Endothelial cell of umbilical vein (primary cell): Measurements from ENCODE around the gene GPR37L1. TPM values are rescaled to one million over a fixed set of nuclear protein-coding genes. Genes with fewer than 3 reads are reported as not detected.

ENCODE experiments used
- BruUV-seq: library from RNA; stranded (reverse); fragments of 400-500 nt; replicated peaks from 2 replicates; lab custom pipeline; 2021; lab: Mats Ljungman, UMichigan
- CTCF ChIA-PET: fragments of 300-600, 350-600 bp; sonication (Branson Sonifier 250); formaldehyde crosslinking; loops from one replicate; lab custom pipeline; 2021; ENCODE audit warnings: antibody characterized with exemption, inconsistent platforms; lab: Charles Lee
- POLR2A ChIA-PET: fragments of 300-600, 350-600 bp; sonication (Branson Sonifier 250); formaldehyde crosslinking; loops from one replicate; lab custom pipeline; 2021; ENCODE audit warnings: antibody characterized with exemption, inconsistent platforms; lab: Charles Lee
- DNase-seq: peaks from one replicate; pipeline ENCODE4 v3.0.0-alpha.2; 2011; ENCODE audit warnings: low read depth, low spot score
- FAIRE-seq: peaks from 2 replicates; lab custom pipeline; 2011; peaks lifted over from hg19 to GRCh38; lab: Jason Lieb, UNC
- H2AFZ ChIP-seq: 2 replicates; pipeline ENCODE4 v1.6.0; 2012; ENCODE audit warnings: low read depth, low read length, control low read depth, inconsistent platforms
- H3K27ac ChIP-seq: 2 replicates; pipeline ENCODE4 v1.5.1; 2011; ENCODE audit warnings: low read depth, mild to moderate bottlenecking, control low read depth, low read length, moderate library complexity; ENCODE audit not compliant: insufficient read depth
- H3K27me3 ChIP-seq, 2 experiments: 2 replicates each; pipeline versions ENCODE4 v1.6.0 to v1.6.1; 2011; ENCODE audit warnings: low read length in 2 of 2, mixed read lengths in 1 of 2; ENCODE audit not compliant: control insufficient read depth in 2 of 2, insufficient read depth in 2 of 2
- H3K36me3 ChIP-seq, 2 experiments: 2 replicates in 1 of 2; 3 replicates in 1 of 2; pipeline ENCODE4 v1.5.1; 2011; ENCODE audit warnings: low read length in 2 of 2, mild to moderate bottlenecking in 1 of 2, moderate library complexity in 1 of 2; ENCODE audit not compliant: control insufficient read depth in 2 of 2, insufficient read depth in 2 of 2; ENCODE audit errors: extremely low read depth in 1 of 2
- H3K4me1 ChIP-seq: 3 replicates; pipeline ENCODE4 v1.5.1; 2011; ENCODE audit warnings: mild to moderate bottlenecking, low read length; ENCODE audit not compliant: control insufficient read depth, insufficient read depth; ENCODE audit errors: extremely low read depth
- H3K4me2 ChIP-seq: 2 replicates; pipeline ENCODE4 v1.6.1; 2011; ENCODE audit warnings: low read length, control low read depth, mixed read lengths; ENCODE audit not compliant: insufficient read depth
- H3K4me3 ChIP-seq, 3 experiments: fragments of 200-600 bp in 1 of 3; sonication (generic), shearing (Covaris generic) in 1 of 3; replicated peaks in 1 of 3; 2 replicates each; pipeline ENCODE4 v1.5.1; 2011 to 2016; ENCODE audit warnings: control low read depth in 3 of 3, low read length in 3 of 3, mild to moderate bottlenecking in 2 of 3, inconsistent platforms in 1 of 3, low read depth in 1 of 3, moderate library complexity in 1 of 3; ENCODE audit not compliant: insufficient read depth in 1 of 3
- H3K79me2 ChIP-seq: 2 replicates; pipeline ENCODE4 v1.6.0; 2012; ENCODE audit warnings: low read length, inconsistent platforms; ENCODE audit not compliant: control insufficient read depth, insufficient read depth
- H3K9ac ChIP-seq: replicated peaks from 2 replicates; pipeline ENCODE3; 2011; ENCODE audit warnings: low read length, control low read depth; ENCODE audit not compliant: insufficient read depth; ENCODE audit errors: extremely low read depth
- H3K9me1 ChIP-seq: replicated peaks from 3 replicates; pipeline ENCODE4 v1.6.0; 2011; ENCODE audit warnings: mild to moderate bottlenecking, low read length; ENCODE audit not compliant: control insufficient read depth, insufficient read depth; ENCODE audit errors: extremely low read depth
- H3K9me3 ChIP-seq: replicated peaks from 2 replicates; pipeline ENCODE4 v1.5.1; 2012; ENCODE audit warnings: low read length, inconsistent platforms; ENCODE audit not compliant: control insufficient read depth, insufficient read depth
- H4K20me1 ChIP-seq: replicated peaks from 2 replicates; pipeline ENCODE3; 2011; ENCODE audit warnings: mild to moderate bottlenecking, low read length; ENCODE audit not compliant: control insufficient read depth, insufficient read depth; ENCODE audit errors: extremely low read depth
- EZH2 ChIP-seq: IDR thresholded peaks from 2 replicates; pipeline ENCODE4 v1.6.1; 2012; ENCODE audit warnings: borderline replicate concordance, low read depth, mild to moderate bottlenecking, moderate library complexity, low read length, inconsistent platforms; ENCODE audit not compliant: severe bottlenecking
- FOS ChIP-seq: IDR thresholded peaks from 2 replicates; pipeline ENCODE4 v1.6.1; 2011; ENCODE audit warnings: mild to moderate bottlenecking, low read length, moderate library complexity, borderline replicate concordance; ENCODE audit not compliant: insufficient read depth
- GATA2 ChIP-seq: IDR thresholded peaks from 2 replicates; pipeline ENCODE4 v1.7.0; 2011; ENCODE audit warnings: low read depth, mild to moderate bottlenecking, moderate library complexity, mixed read lengths, low read length; ENCODE audit not compliant: insufficient read length, insufficient read depth
- JUN ChIP-seq: IDR thresholded peaks from 2 replicates; pipeline ENCODE4 v1.6.1; 2011; ENCODE audit warnings: borderline replicate concordance, low read depth; ENCODE audit not compliant: insufficient read length, insufficient read depth
- MYC ChIP-seq: IDR thresholded peaks from one replicate; pipeline ENCODE4 v1.6.1; 2011; ENCODE audit warnings: mild to moderate bottlenecking, low read depth, low read length
- POLR2A ChIP-seq: IDR thresholded peaks from 2 replicates; pipeline ENCODE4 v1.6.1; 2012; ENCODE audit warnings: low read depth, mild to moderate bottlenecking, control low read depth, low read length
- POLR2AphosphoS5 ChIP-seq: IDR thresholded peaks from 2 replicates; pipeline ENCODE4 v1.6.1; 2012; ENCODE audit warnings: low read depth, mild to moderate bottlenecking, control low read depth, low read length, moderate library complexity; ENCODE audit not compliant: insufficient read depth
- dilution Hi-C: fragments of 300-500 bp; cut with MboI; formaldehyde crosslinking; loops from one replicate; pipeline ENCODE4 v1.15.0; 2019; ENCODE audit warnings: low sequenced_read_pairs; ENCODE audit not compliant: extremely low pct_ligation_motif_present
- intact Hi-C: fragments of 100-400 bp; cut with micrococcal nuclease; formaldehyde crosslinking; loops from one replicate; pipeline ENCODE4 v1.10.0; 2022
- polyA plus RNA-seq, 4 experiments: library from polyadenylated mRNA; depleted of rRNA in 3 of 4; stranded (reverse) in 3 of 4; unstranded in 1 of 4; fragments of >200 nt; gene quantifications; 2 replicates each; pipeline versions ENCODE4 v1.2.1 to v1.2.3, GENCODE V29; 2011 to 2012; ENCODE audit warnings: missing spikeins in 1 of 4
- total RNA-seq: library from RNA; stranded (reverse); gene quantifications from 2 replicates; pipeline ENCODE4 v1.2.3, GENCODE V29; 2021
- TF ChIP-seq, protein P1 (sequence below): IDR thresholded peaks from 2 replicates; pipeline ENCODE4 v1.6.1; 2011; ENCODE audit not compliant: insufficient read depth, insufficient read length
- TF ChIP-seq, protein P2 (sequence below), 2 donors: IDR thresholded peaks; 1 replicate in 1 of 2; 2 replicates in 1 of 2; pipeline ENCODE4 v1.5.1; 2011; ENCODE audit warnings: low read length in 2 of 2, mild to moderate bottlenecking in 2 of 2, moderate library complexity in 2 of 2, control low read depth in 1 of 2, inconsistent platforms in 1 of 2, low read depth in 1 of 2; ENCODE audit not compliant: insufficient read depth in 1 of 2; ENCODE audit errors: extremely low read depth in 1 of 2

The GPR37L1 gene
- total and polyA plus RNA-seq, 2 donors (not counting 3 experiments of a cell fraction or from before 2014, with no cell fraction given), result not detected

DNA sequence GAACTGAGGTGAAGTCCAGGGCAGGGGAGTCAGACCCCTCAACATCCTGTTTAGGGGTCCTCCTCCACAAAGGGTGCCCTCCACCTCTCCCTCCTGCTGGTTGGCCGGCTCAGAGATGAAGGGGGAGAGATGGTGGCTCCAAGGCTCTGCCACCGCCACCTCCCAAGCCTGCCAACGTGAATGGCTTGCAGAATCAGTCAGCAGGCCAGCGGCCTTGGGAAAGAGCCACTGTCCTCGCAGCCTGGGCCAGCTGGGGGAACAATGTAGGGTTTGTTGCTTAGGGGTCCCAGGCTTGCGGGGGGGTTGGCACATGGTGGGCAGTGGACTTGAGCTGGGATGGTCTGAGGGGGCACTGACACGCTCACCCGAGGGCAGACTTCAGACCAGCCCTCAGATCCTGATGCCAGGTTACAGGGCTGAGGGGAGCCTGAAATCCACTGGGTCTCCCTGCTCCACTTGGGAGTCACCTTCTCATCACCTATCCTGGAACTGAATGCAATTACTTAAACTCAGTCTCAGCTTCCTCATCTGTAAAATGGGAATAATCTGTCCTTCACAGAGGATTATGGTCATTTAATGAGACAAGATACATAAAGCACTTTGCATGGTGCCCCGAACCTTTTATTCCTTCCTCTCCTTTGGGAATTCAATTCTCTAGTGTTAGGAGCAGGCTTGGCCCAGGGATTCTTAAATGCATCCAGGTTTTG, 8.3 kb downstream of the GPR37L1 start:
- ChIA-PET CTCF (interaction anchor here (1.0 to 4.5 kb wide), 4 partner anchors 8 to 131 kb away, joined by 3 to 19 read pairs (median 4); partner anchors contain the start of gene GPR37L1), POLR2A (no interaction called here)
- FAIRE-seq (no peak), DNase-seq (no peak)
- intact Hi-C loops, result no loop called here
- Histone ChIP-seq H3K4me2 (no peak overlapping the region), H3K27ac (no peak overlapping the region), H3K4me1 (no peaks in the 10 kb centered on the region), H3K9me1 (no peaks in the 10 kb centered on the region), H3K9ac (no peak overlapping the region), H3K4me3 (no peak overlapping the region), H2AFZ (no peak overlapping the region), H4K20me1 (no peaks in the 10 kb centered on the region), H3K36me3 (peaks cover 9 to 26% of the 10 kb centered on the region in 2 experiments), H3K9me3 (no peaks in the 10 kb centered on the region), H3K79me2 (no peaks in the 10 kb centered on the region), H3K27me3 (peaks cover 0 to 6% of the 10 kb centered on the region in 2 experiments)
- dilution Hi-C loops, result no loop called here
- TF ChIP-seq GATA2 (no peak), POLR2A (peak; percentile 18), POLR2AphosphoS5 (peak; percentile 21)
- no TSS peak for BruUV-seq

DNA sequence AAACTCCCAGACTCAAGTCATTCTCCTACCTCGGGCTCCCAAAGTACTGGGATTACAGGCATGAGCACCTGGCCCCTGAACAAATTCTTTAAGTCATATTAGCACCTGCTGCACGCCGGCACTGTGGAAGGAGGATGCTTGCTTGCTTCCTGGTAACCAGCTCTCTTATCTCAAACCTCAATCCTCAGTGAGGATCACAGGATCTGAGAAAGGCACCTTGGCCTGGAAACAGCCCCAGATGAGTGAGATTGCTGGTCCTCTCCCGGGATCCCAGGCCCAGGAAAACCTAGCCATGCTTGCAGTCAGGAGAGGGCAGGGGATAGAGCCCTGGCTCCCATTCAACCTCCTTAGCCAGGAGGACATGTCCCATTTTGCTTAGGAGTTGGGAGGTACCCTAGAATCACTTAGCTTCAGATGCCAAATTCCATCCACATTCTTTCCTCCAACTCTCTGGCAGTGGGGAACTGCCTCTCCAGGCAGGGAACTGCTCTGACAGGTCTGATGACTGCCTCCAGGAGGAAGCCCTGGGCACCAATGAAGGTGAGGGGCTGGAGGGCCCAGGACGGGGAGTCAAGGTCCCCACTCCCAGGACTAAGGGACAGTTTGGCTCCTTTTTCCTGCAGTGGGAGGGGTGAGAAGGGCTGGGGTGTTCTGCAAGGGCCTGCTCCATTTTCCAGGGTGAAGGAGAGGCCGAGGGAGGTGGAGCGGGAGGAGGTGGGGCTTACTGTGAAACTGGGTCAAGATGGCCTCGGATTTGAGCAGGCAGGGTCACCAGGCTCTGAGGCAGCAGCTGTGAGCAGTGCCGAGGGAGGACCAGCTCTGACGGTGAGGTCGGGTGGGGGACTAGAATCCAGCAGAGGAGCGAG, 9.5 kb downstream of the GPR37L1 start:
- no peak overlapping the region for H3K27ac ChIP-seq
- dilution Hi-C loops, result no loop called here
- no TSS peak for BruUV-seq
- H3K9me3 ChIP-seq, result no peaks in the 10 kb centered on the region
- no peak overlapping the region for H2AFZ ChIP-seq
- peaks cover 9 to 29% of the 10 kb centered on the region in 2 experiments for H3K36me3 ChIP-seq
- DNase-seq (no peak), FAIRE-seq (no peak)
- H3K79me2 ChIP-seq, result no peaks in the 10 kb centered on the region
- ChIA-PET CTCF (interaction anchor here (1.0 to 4.5 kb wide), 3 partner anchors 9 to 132 kb away, joined by 3 to 19 read pairs (median 4); partner anchors contain the start of gene GPR37L1), POLR2A (no interaction called here)
- TF ChIP-seq POLR2AphosphoS5 (no peak), EZH2 (no peak), GATA2 (no peak), POLR2A (no peak), JUN (no peak), FOS (no peak), MYC (no peak)
- TF ChIP-seq, protein P1, sequence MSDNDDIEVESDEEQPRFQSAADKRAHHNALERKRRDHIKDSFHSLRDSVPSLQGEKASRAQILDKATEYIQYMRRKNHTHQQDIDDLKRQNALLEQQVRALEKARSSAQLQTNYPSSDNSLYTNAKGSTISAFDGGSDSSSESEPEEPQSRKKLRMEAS, result no peak
- TF ChIP-seq, protein P2, sequence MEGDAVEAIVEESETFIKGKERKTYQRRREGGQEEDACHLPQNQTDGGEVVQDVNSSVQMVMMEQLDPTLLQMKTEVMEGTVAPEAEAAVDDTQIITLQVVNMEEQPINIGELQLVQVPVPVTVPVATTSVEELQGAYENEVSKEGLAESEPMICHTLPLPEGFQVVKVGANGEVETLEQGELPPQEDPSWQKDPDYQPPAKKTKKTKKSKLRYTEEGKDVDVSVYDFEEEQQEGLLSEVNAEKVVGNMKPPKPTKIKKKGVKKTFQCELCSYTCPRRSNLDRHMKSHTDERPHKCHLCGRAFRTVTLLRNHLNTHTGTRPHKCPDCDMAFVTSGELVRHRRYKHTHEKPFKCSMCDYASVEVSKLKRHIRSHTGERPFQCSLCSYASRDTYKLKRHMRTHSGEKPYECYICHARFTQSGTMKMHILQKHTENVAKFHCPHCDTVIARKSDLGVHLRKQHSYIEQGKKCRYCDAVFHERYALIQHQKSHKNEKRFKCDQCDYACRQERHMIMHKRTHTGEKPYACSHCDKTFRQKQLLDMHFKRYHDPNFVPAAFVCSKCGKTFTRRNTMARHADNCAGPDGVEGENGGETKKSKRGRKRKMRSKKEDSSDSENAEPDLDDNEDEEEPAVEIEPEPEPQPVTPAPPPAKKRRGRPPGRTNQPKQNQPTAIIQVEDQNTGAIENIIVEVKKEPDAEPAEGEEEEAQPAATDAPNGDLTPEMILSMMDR (IDR thresholded peaks at IDR 0.05; ENCODE audit: extremely low read depth in 1 of 2, insufficient read depth in 1 of 2, low read depth in 1 of 2, low read length in 2 of 2), result no peak
- H4K20me1 ChIP-seq, result no peaks in the 10 kb centered on the region
- H3K4me1 ChIP-seq, result no peaks in the 10 kb centered on the region
- no peaks in the 10 kb centered on the region for H3K27me3 ChIP-seq
- no peak overlapping the region for H3K4me2 ChIP-seq
- no peaks in the 10 kb centered on the region for H3K9me1 ChIP-seq
- no peak overlapping the region for H3K4me3 ChIP-seq
- no peak overlapping the region for H3K9ac ChIP-seq
- intact Hi-C loops, result no loop called here
